Measurements from ENCODE around the gene MPZL3. TPM values are rescaled to one million over a fixed set of nuclear protein-coding genes. Genes with fewer than 3 reads are reported as not detected.

The MPZL3 gene
- total RNA-seq, 1 experiment from 2014 or later = 0.52 TPM

DNA sequence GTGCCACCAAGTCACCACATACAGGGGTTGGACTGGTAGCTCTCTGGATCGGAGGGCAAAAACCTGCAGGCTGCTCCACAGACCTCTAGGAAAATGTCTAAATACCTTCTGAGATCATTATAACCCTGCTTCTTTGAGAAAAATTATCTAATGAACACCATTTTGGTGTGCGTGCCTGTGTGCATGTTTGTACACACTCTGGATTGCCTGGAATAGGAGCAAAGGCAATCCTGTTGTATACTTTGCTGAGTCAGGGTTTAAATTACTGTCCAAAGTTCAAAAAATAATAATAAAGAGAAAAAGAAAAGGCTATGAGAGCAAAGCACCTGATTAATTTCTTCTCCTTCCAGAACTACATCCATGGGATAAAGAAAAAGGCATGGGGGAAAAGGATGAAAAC lies 38.4 kb downstream of the MPZL3 start:
- Histone ChIP-seq H3K9me3 (ENCODE audit: low read depth, low read length, poor library complexity, severe bottlenecking) (no peaks in the 10 kb centered on the region), H3K4me3 (ENCODE audit: low read depth, low read length, poor library complexity, severe bottlenecking) (no peak overlapping the region), H3K36me3 (ENCODE audit: insufficient read depth, low read length, poor library complexity, severe bottlenecking) (no peaks in the 10 kb centered on the region), H3K27me3 (replicated peaks; ENCODE audit: insufficient read depth, low read depth, low read length, poor library complexity) (peaks cover 66% of the 10 kb centered on the region), H3K4me1 (ENCODE audit: insufficient read depth, low read length, poor library complexity, severe bottlenecking) (no peaks in the 10 kb centered on the region), H3K27ac (ENCODE audit: low read depth, low read length, poor library complexity, severe bottlenecking) (no peak overlapping the region)
- CTCF ChIA-PET = no interaction called here
- intact Hi-C loops (cut with micrococcal nuclease; ENCODE audit: unreplicated experiment) = no loop called here
- POLR2A ChIA-PET (ENCODE audit: low non-redundant PET) = no interaction called here
- no peak for DNase-seq (ENCODE audit: low spot score)
- TF ChIP-seq CTCF (conservative IDR thresholded peaks at IDR 0.05; ENCODE audit: low read depth, low read length) (no peak), EZH2 (IDR thresholded peaks at IDR 0.05; ENCODE audit: borderline replicate concordance, low read depth, low read length, poor library complexity, severe bottlenecking) (no peak)
- BruUV-seq (replicated peaks) = no TSS peak

DNA sequence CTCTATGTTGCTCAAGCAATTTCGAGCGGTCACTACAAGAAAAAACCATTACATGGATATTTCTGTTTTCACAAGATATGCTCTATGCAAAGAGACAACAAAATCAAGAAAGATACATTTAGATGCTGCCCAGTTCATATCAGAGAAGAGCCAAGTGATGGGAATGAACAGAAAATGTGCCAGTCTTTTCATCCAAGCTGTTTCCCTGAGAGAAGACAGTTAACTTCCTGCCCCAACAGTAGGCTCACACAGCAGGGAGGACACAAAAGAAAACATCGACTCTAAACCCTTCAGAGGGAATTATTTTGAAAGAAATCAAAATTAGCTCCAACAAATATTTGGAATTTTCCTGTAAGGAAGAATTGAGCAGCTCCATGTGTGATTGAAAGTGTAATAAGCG lies 39.0 kb downstream of the MPZL3 start:
- Histone ChIP-seq H3K27ac (ENCODE audit: low read depth, low read length, poor library complexity, severe bottlenecking) (no peak overlapping the region), H3K27me3 (replicated peaks; ENCODE audit: insufficient read depth, low read depth, low read length, poor library complexity) (peaks cover 66% of the 10 kb centered on the region), H3K36me3 (ENCODE audit: insufficient read depth, low read length, poor library complexity, severe bottlenecking) (no peaks in the 10 kb centered on the region), H3K9me3 (ENCODE audit: low read depth, low read length, poor library complexity, severe bottlenecking) (no peaks in the 10 kb centered on the region), H3K4me3 (ENCODE audit: low read depth, low read length, poor library complexity, severe bottlenecking) (no peak overlapping the region), H3K4me1 (ENCODE audit: insufficient read depth, low read length, poor library complexity, severe bottlenecking) (no peaks in the 10 kb centered on the region)
- no TSS peak for BruUV-seq (replicated peaks)
- DNase-seq (ENCODE audit: low spot score) = no peak
- intact Hi-C loops (cut with micrococcal nuclease; ENCODE audit: unreplicated experiment) = no loop called here
- ChIA-PET POLR2A (ENCODE audit: low non-redundant PET) (no interaction called here), CTCF (no interaction called here)
- no peak for TF ChIP-seq EZH2 (IDR thresholded peaks at IDR 0.05; ENCODE audit: borderline replicate concordance, low read depth, low read length, poor library complexity, severe bottlenecking)
- no peak for TF ChIP-seq CTCF (conservative IDR thresholded peaks at IDR 0.05; ENCODE audit: low read depth, low read length)

DNA sequence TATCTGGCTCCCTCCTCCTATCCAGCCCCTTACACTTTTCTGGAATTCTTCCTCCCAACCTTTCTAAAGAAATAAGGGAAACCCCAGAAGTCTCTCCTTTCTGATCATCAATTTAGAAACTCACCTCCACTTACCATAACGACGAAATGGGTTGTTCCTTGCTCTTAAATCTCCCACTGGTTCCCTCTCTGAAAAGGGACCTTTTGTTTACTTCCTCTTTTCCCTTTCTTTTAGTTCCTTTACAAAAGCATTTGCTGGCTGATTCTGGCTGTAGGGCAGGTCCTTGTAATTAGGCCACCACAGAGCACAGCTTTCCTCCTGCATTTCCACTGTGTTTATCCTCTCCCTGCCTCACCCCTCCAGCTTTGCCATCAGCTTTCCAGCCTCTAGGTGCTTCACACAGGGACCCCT lies 39.4 kb downstream of the MPZL3 start:
- ChIA-PET POLR2A (ENCODE audit: low non-redundant PET) (no interaction called here), CTCF (no interaction called here)
- Histone ChIP-seq H3K4me3 (ENCODE audit: low read depth, low read length, poor library complexity, severe bottlenecking) (no peak overlapping the region), H3K9me3 (ENCODE audit: low read depth, low read length, poor library complexity, severe bottlenecking) (no peaks in the 10 kb centered on the region), H3K4me1 (ENCODE audit: insufficient read depth, low read length, poor library complexity, severe bottlenecking) (no peaks in the 10 kb centered on the region), H3K27me3 (replicated peaks; ENCODE audit: insufficient read depth, low read depth, low read length, poor library complexity) (peaks cover 69% of the 10 kb centered on the region), H3K36me3 (ENCODE audit: insufficient read depth, low read length, poor library complexity, severe bottlenecking) (no peaks in the 10 kb centered on the region), H3K27ac (ENCODE audit: low read depth, low read length, poor library complexity, severe bottlenecking) (no peak overlapping the region)
- DNase-seq (ENCODE audit: low spot score) = no peak
- intact Hi-C loops (cut with micrococcal nuclease; ENCODE audit: unreplicated experiment) = no loop called here
- BruUV-seq (replicated peaks) = no TSS peak
- TF ChIP-seq EZH2 (IDR thresholded peaks at IDR 0.05; ENCODE audit: borderline replicate concordance, low read depth, low read length, poor library complexity, severe bottlenecking) = no peak
- no peak for TF ChIP-seq CTCF (conservative IDR thresholded peaks at IDR 0.05; ENCODE audit: low read depth, low read length)
